CD14-positive monocyte (primary cell): ENCODE measurements around the gene NAT10. TPM values are rescaled to one million over a fixed set of nuclear protein-coding genes. Genes with fewer than 3 reads are reported as not detected.

Experiments
- DNase-seq, 3 donors: peaks; one replicate each; pipeline ENCODE4 v3.0.0-alpha.2; 2011 to 2022
- H2AFZ ChIP-seq: 2 replicates; pipeline ENCODE4 v1.6.0; 2012; ENCODE audit warnings: mild to moderate bottlenecking, low read depth, low read length, inconsistent platforms; ENCODE audit not compliant: insufficient read depth, poor library complexity, severe bottlenecking
- H3K27ac ChIP-seq, 2 donors: 1 replicate in 1 of 2; 2 replicates in 1 of 2; pipeline ENCODE4 v1.5.1; 2012 to 2013; ENCODE audit warnings: low read length in 2 of 2, control low read depth in 1 of 2, inconsistent platforms in 1 of 2, low read depth in 1 of 2, mild to moderate bottlenecking in 1 of 2
- H3K27me3 ChIP-seq, 2 donors: one replicate each; pipeline versions ENCODE4 v1.6.0 to v1.6.1; 2011 to 2013; ENCODE audit warnings: low read length in 2 of 2; ENCODE audit not compliant: control insufficient read depth in 2 of 2, insufficient read depth in 2 of 2
- H3K36me3 ChIP-seq, 2 donors: replicated peaks in 1 of 2; 1 replicate in 1 of 2; 2 replicates in 1 of 2; pipeline versions ENCODE4 v1.5.1 to v1.6.1; 2012 to 2013; ENCODE audit warnings: low read length in 2 of 2, control low read depth in 1 of 2, inconsistent platforms in 1 of 2, mild to moderate bottlenecking in 1 of 2; ENCODE audit not compliant: insufficient read depth in 2 of 2, control insufficient read depth in 1 of 2
- H3K4me1 ChIP-seq, 2 donors: 1 replicate in 1 of 2; 2 replicates in 1 of 2; pipeline versions ENCODE4 v1.5.1 to v1.6.1; 2012 to 2013; ENCODE audit warnings: low read length in 2 of 2, control low read depth in 1 of 2, inconsistent platforms in 1 of 2, mild to moderate bottlenecking in 1 of 2, moderate library complexity in 1 of 2; ENCODE audit not compliant: insufficient read depth in 2 of 2, control insufficient read depth in 1 of 2
- H3K4me2 ChIP-seq: replicated peaks from 2 replicates; pipeline ENCODE3; 2012; ENCODE audit warnings: low read length, moderate library complexity, mild to moderate bottlenecking; ENCODE audit not compliant: poor library complexity, severe bottlenecking; ENCODE audit errors: extremely low read depth
- H3K4me3 ChIP-seq, 3 experiments: fragments of 200-600 bp in 1 of 3; sonication (generic) in 1 of 3; replicated peaks in 1 of 3; 1 replicate in 2 of 3; 2 replicates in 1 of 3; pipeline ENCODE4 v1.5.1; 2011 to 2013; ENCODE audit warnings: low read length in 3 of 3, mild to moderate bottlenecking in 3 of 3, control low read depth in 2 of 3, low read depth in 2 of 3, inconsistent platforms in 1 of 3, moderate library complexity in 1 of 3
- H3K79me2 ChIP-seq: 2 replicates; pipeline ENCODE4 v1.6.0; 2012; ENCODE audit warnings: mild to moderate bottlenecking, control low read depth, inconsistent platforms, low read length, moderate library complexity; ENCODE audit not compliant: insufficient read depth
- H3K9ac ChIP-seq: 2 replicates; pipeline ENCODE4 v1.6.0; 2017; ENCODE audit warnings: low read length, mild to moderate bottlenecking; ENCODE audit not compliant: insufficient read depth, poor library complexity, severe bottlenecking
- H3K9me3 ChIP-seq, 2 donors: replicated peaks in 1 of 2; 1 replicate in 1 of 2; 2 replicates in 1 of 2; pipeline versions ENCODE4 v1.5.1 to v1.6.1; 2012 to 2013; ENCODE audit warnings: low read length in 2 of 2, control low read depth in 1 of 2; ENCODE audit not compliant: control insufficient read depth in 1 of 2, insufficient read depth in 1 of 2
- H4K20me1 ChIP-seq: 2 replicates; pipeline ENCODE4 v1.6.0; 2012; ENCODE audit warnings: mild to moderate bottlenecking, low read length, control low read depth, moderate library complexity; ENCODE audit not compliant: insufficient read depth
- H3K27ac Mint-ChIP-seq, 7 donors: one replicate each; pipeline ENCODE4 v1.8.0; 2020; ENCODE audit warnings: mild to moderate bottlenecking in 7 of 7, mixed read lengths in 7 of 7, moderate library complexity in 6 of 7, inconsistent platforms in 2 of 7
- H3K27me3 Mint-ChIP-seq, 3 donors: one replicate each; pipeline ENCODE4 v1.8.0; 2021 to 2022; ENCODE audit warnings: low read depth in 3 of 3, mild to moderate bottlenecking in 3 of 3, mixed read lengths in 3 of 3, moderate library complexity in 3 of 3, inconsistent platforms in 1 of 3
- H3K36me3 Mint-ChIP-seq, 2 donors: one replicate each; pipeline ENCODE4 v1.8.0; 2020; ENCODE audit warnings: mixed read lengths in 2 of 2, inconsistent platforms in 1 of 2, mild to moderate bottlenecking in 1 of 2
- H3K4me1 Mint-ChIP-seq: one replicate; pipeline ENCODE4 v1.8.0; 2020; ENCODE audit warnings: mild to moderate bottlenecking, mixed read lengths
- H3K4me3 Mint-ChIP-seq, 2 donors: one replicate each; pipeline ENCODE4 v1.8.0; 2020; ENCODE audit warnings: mild to moderate bottlenecking in 2 of 2, mixed read lengths in 2 of 2, moderate library complexity in 1 of 2
- H3K9me3 Mint-ChIP-seq, 7 donors: one replicate each; pipeline ENCODE4 v1.8.0; 2020 to 2022; ENCODE audit warnings: mixed read lengths in 7 of 7, mild to moderate bottlenecking in 6 of 7, moderate library complexity in 6 of 7, inconsistent platforms in 2 of 7
- WGBS: methylation state at CpG from one replicate; pipeline ENCODE4 v1.1.5; 2013; ENCODE audit warnings: missing lambda C conversion rate; ENCODE audit not compliant: insufficient coverage; 5-methylcytosine and 5-hydroxymethylcytosine counted together
- intact Hi-C, 2 donors: fragments of 100-400 bp; cut with micrococcal nuclease; formaldehyde crosslinking; loops; one replicate each; pipeline versions ENCODE4 v1.15.0 to v1.15.1; 2023
- polyA plus RNA-seq, 3 donors: library from polyadenylated mRNA; depleted of rRNA in 1 of 3; unstranded in 2 of 3; stranded (reverse) in 1 of 3; fragments of 300-500 nt in 2 of 3; fragments of >200 nt in 1 of 3; fragmentation: Illumina TruSeq in 2 of 3; gene quantifications; 1 replicate in 2 of 3; 2 replicates in 1 of 3; pipeline ENCODE4 v1.2.3, GENCODE V29; 2012 to 2021
- TF ChIP-seq, protein P1 (sequence below): fragments of 200-600 bp; IDR thresholded peaks from one replicate; pipeline ENCODE4 v1.8.0; 2022; ENCODE audit warnings: antibody characterized with exemption, mild to moderate bottlenecking

NAT10 gene
- polyA plus RNA-seq, 3 donors, result 10.1 to 13.3 (median 13.1) TPM

- Histone ChIP-seq H3K36me3 (no peaks in the 10 kb centered on the region), H3K9me3 (no peaks in the 10 kb centered on the region), H3K4me3 (no peak overlapping the region), H3K4me2 (no peak overlapping the region), H3K27me3 (no peaks in the 10 kb centered on the region), H3K9ac (no peak overlapping the region), H3K79me2 (no peaks in the 10 kb centered on the region), H2AFZ (no peak overlapping the region), H3K4me1 (no peaks in the 10 kb centered on the region), H3K27ac (no peak overlapping the region), H4K20me1 (no peaks in the 10 kb centered on the region)
- Mint-ChIP-seq H3K4me1 (peaks cover 3% of the 10 kb centered on the region), H3K36me3 (no peaks in the 10 kb centered on the region), H3K27me3 (peaks cover 0 to 4% (median 0%) of the 10 kb centered on the region in 3 donors), H3K27ac (no peak overlapping the region), H3K9me3 (no peaks in the 10 kb centered on the region), H3K4me3 (no peak overlapping the region)
- WGBS, result 82% methylated on average over 5 of the region's 5 CpGs
- intact Hi-C loops, result no loop called here
- TF ChIP-seq, protein P1, sequence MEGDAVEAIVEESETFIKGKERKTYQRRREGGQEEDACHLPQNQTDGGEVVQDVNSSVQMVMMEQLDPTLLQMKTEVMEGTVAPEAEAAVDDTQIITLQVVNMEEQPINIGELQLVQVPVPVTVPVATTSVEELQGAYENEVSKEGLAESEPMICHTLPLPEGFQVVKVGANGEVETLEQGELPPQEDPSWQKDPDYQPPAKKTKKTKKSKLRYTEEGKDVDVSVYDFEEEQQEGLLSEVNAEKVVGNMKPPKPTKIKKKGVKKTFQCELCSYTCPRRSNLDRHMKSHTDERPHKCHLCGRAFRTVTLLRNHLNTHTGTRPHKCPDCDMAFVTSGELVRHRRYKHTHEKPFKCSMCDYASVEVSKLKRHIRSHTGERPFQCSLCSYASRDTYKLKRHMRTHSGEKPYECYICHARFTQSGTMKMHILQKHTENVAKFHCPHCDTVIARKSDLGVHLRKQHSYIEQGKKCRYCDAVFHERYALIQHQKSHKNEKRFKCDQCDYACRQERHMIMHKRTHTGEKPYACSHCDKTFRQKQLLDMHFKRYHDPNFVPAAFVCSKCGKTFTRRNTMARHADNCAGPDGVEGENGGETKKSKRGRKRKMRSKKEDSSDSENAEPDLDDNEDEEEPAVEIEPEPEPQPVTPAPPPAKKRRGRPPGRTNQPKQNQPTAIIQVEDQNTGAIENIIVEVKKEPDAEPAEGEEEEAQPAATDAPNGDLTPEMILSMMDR, result no peak
- no peak for DNase-seq
Observed at GRCh38 chr11:34191578-34191977, 86.1 kb downstream of the NAT10 start.

GRCh38 chr11:34192481-34193401, 87.3 kb downstream of the NAT10 start:
- no peak overlapping the region for H3K4me2 ChIP-seq
- Mint-ChIP-seq H3K4me3 (no peak overlapping the region), H3K9me3 (no peaks in the 10 kb centered on the region), H3K27ac (no peak overlapping the region), H3K36me3 (peaks cover 4 to 5% of the 10 kb centered on the region in 2 donors), H3K4me1 (peaks cover 3% of the 10 kb centered on the region), H3K27me3 (peaks cover 0 to 2% (median 0%) of the 10 kb centered on the region in 3 donors)
- H3K4me1 ChIP-seq, result no peaks in the 10 kb centered on the region
- H3K9me3 ChIP-seq, result no peaks in the 10 kb centered on the region
- H3K4me3 ChIP-seq, result no peak overlapping the region
- H3K9ac ChIP-seq, result no peak overlapping the region
- H3K27ac ChIP-seq, result no peak overlapping the region
- no peaks in the 10 kb centered on the region for H4K20me1 ChIP-seq
- no peak overlapping the region for H2AFZ ChIP-seq
- intact Hi-C loops, result no loop called here
- WGBS, result 100% methylated on average over 2 of the region's 14 CpGs
- no peaks in the 10 kb centered on the region for H3K36me3 ChIP-seq
- no peak for DNase-seq
- TF ChIP-seq, protein P1, result no peak
- no peaks in the 10 kb centered on the region for H3K27me3 ChIP-seq
- no peaks in the 10 kb centered on the region for H3K79me2 ChIP-seq
